ENCODE measurements around the gene LINS1. TPM values are rescaled to one million over a fixed set of nuclear protein-coding genes. Genes with fewer than 3 reads are reported as not detected.

LINS1 gene
- total and polyA plus RNA-seq, 2 of the 8 experiments (the other 6 are each of a cell fraction or from before 2014, with no cell fraction given): 4.2 to 8.1 TPM

GRCh38 chr15:100642950-100643338 is 41.0 kb upstream of the LINS1 start:
- FAIRE-seq (no peak), DNase-seq (ENCODE audit: low read depth in 1 of 2, low spot score in 2 of 2) (no peak)
- POLR2A ChIA-PET (ENCODE audit: partially characterized antibody): no interaction called here
- no peak overlapping the region for H3K14ac ChIP-seq (ENCODE audit: insufficient read length)
- 87% methylated on average over 4 of the region's 4 CpGs; no CpG with 5 or more reads in 1 of the 2 experiments for WGBS, 2 experiments (ENCODE audit: extremely low coverage in 1 of 2, insufficient coverage in 1 of 2, insufficient read length in 1 of 2, insufficient replicate concordance in 2 of 2, low coverage in 1 of 2, low lambda C conversion rate in 2 of 2, missing lambda C conversion rate in 1 of 2)
- no peaks in the 10 kb centered on the region for H3K9me3 ChIP-seq (ENCODE audit: insufficient read depth in 2 of 2, low read depth in 1 of 2, low read length in 1 of 2)
- H3K23ac ChIP-seq (ENCODE audit: insufficient read length): no peak overlapping the region
- TF ChIP-seq USF2 (IDR thresholded peaks at IDR 0.05; ENCODE audit: low read length) (no peak), ASH2L (IDR thresholded peaks at IDR 0.05; ENCODE audit: low read length) (no peak), HDAC6 (IDR thresholded peaks at IDR 0.05; ENCODE audit: low read depth, low read length) (no peak), POLR2AphosphoS5 (IDR thresholded peaks at IDR 0.05; ENCODE audit: low read depth, low read length) (no peak), GTF2F1 (IDR thresholded peaks at IDR 0.05; ENCODE audit: borderline replicate concordance, low read depth, low read length) (no peak), GABPA (IDR thresholded peaks at IDR 0.05; ENCODE audit: borderline replicate concordance, insufficient read depth, low read length) (no peak), CHD2 (IDR thresholded peaks at IDR 0.05; ENCODE audit: low read length) (no peak), MAX (IDR thresholded peaks at IDR 0.05) (no peak), FOSL1 (IDR thresholded peaks at IDR 0.05; ENCODE audit: insufficient read depth, low read depth, low read length) (no peak), ZNF274 (IDR thresholded peaks at IDR 0.05; ENCODE audit: borderline replicate concordance, extremely low read depth, low read length) (no peak), KDM4A (IDR thresholded peaks at IDR 0.05; ENCODE audit: low read depth, low read length, severe bottlenecking) (no peak), RAD21 (IDR thresholded peaks at IDR 0.05 in 1 of 2, conservative IDR thresholded peaks at IDR 0.05 in 1 of 2; ENCODE audit: low read depth in 2 of 2, low read length in 2 of 2) (no peak)
- H3K23me2 ChIP-seq (ENCODE audit: low read depth, low read length): no peaks in the 10 kb centered on the region
- H2BK12ac ChIP-seq (ENCODE audit: low read depth, low read length): no peak overlapping the region
- no peak overlapping the region for H3K27ac ChIP-seq (ENCODE audit: low read depth, low read length)
- H2AFZ ChIP-seq (ENCODE audit: low read length): no peak overlapping the region
- H2BK5ac ChIP-seq (ENCODE audit: low read depth, low read length): no peak overlapping the region
- H4K8ac ChIP-seq (ENCODE audit: extremely low read depth, insufficient read depth, low read length): no peak overlapping the region
- no peaks in the 10 kb centered on the region for H3K27me3 ChIP-seq (replicated peaks in 1 of 4; ENCODE audit: control insufficient read depth in 3 of 4, extremely low read depth in 1 of 4, insufficient read depth in 3 of 4, low read length in 3 of 4)
- no peak overlapping the region for H4K91ac ChIP-seq (replicated peaks; ENCODE audit: insufficient read length, low read length)
- peaks cover 0 to 2% of the 10 kb centered on the region in 2 experiments for H4K20me1 ChIP-seq (replicated peaks in 1 of 2; ENCODE audit: control insufficient read depth in 1 of 2, insufficient read depth in 2 of 2, low read length in 2 of 2)
- no peak overlapping the region for H3K18ac ChIP-seq (ENCODE audit: extremely low read depth, low read length)
- H2BK120ac ChIP-seq (replicated peaks; ENCODE audit: low read depth, low read length): no peak overlapping the region
- H3K4me3 ChIP-seq (ENCODE audit: extremely low read depth in 1 of 4, insufficient read depth in 2 of 4, low read depth in 3 of 4, low read length in 4 of 4): no peak overlapping the region
- no peaks in the 10 kb centered on the region for H3K36me3 ChIP-seq (ENCODE audit: control insufficient read depth in 2 of 4, insufficient read depth in 4 of 4, low read length in 3 of 4)
- H2BK20ac ChIP-seq (ENCODE audit: low read length): no peak overlapping the region
- H2AK5ac ChIP-seq (ENCODE audit: low read depth, low read length): no peak overlapping the region
- H3K56ac ChIP-seq (replicated peaks; ENCODE audit: insufficient read length, low read depth, low read length): no peak overlapping the region
- no peaks in the 10 kb centered on the region; the same call in 1 of the 2 replicates for H3K79me1 ChIP-seq (ENCODE audit: low read depth, low read length)
- no peaks in the 10 kb centered on the region for H3K4me1 ChIP-seq (replicated peaks in 1 of 4; ENCODE audit: control insufficient read depth in 3 of 4, insufficient read depth in 4 of 4, low read length in 3 of 4)
- peaks cover 0 to 23% of the 10 kb centered on the region in 2 experiments; a peak in 2 of 4 replicates for H3K79me2 ChIP-seq (ENCODE audit: control insufficient read depth in 1 of 2, insufficient read depth in 2 of 2, low read length in 2 of 2)
- H3K4me2 ChIP-seq (ENCODE audit: insufficient read depth in 1 of 2, low read depth in 2 of 2, low read length in 2 of 2): no peak overlapping the region
- no peak overlapping the region for H3K9ac ChIP-seq (replicated peaks in 1 of 4; ENCODE audit: extremely low read depth in 1 of 4, low read depth in 3 of 4, low read length in 3 of 4)
- CTCF ChIA-PET (ENCODE audit: partially characterized antibody): interaction anchor here (1.5 kb wide), 1 partner anchor 11 kb away, joined by 4 read pairs; no protein-coding TSS in a partner anchor
- H2BK15ac ChIP-seq (ENCODE audit: low read length): no peak overlapping the region
- H3K4ac ChIP-seq (replicated peaks; ENCODE audit: insufficient read length, low read depth, low read length): no peak overlapping the region
- H4K5ac ChIP-seq (ENCODE audit: insufficient read length, low read depth, low read length): no peak overlapping the region

Data from H1 (cell line).